ENCODE measurements around the gene UGT1A7. TPM values are rescaled to one million over a fixed set of nuclear protein-coding genes. Genes with fewer than 3 reads are reported as not detected.

UGT1A7 gene
- total and polyA plus RNA-seq, 9 of the 15 experiments (the other 6 are each of a cell fraction or from before 2014, with no cell fraction given), result not detected

DNA sequence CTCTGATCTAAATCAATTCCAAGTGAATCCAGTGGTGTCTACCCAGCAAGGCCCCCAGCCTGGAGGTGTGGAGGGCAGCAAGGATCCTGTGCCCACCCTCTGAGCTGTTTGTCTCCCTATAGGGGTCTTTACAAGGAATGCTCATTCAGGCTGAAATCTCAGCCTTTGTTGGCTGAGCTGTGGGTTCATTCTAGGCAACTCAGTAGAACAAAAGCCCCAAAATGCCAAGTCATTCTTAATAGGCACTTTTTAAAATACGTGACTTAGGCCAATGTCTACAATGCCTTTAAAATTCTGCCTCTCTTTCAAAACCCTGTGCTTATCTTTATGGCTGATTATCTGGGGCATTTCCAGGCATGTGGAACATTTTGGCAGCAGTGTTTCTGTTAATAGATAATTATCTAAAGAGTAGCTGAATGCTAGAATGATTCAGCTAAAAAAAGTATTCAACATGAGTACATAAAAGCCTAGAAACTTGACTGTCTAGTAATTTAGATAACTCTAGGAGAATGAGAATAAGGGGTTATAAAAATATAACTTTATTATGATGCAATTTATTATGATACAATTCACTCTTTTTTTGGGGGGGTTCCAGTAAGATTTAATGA lies 18.4 kb downstream of the UGT1A7 start (continued):
- TF ChIP-seq TBL1XR1 (IDR thresholded peaks at IDR 0.05; ENCODE audit: low read length in 2 of 2), result no peak
- no peak for TF ChIP-seq RB1 (IDR thresholded peaks at IDR 0.05; ENCODE audit: low read depth)
- TF ChIP-seq SIN3A (IDR thresholded peaks at IDR 0.05; ENCODE audit: borderline replicate concordance in 2 of 2, control insufficient read depth in 1 of 2, low read depth in 2 of 2, low read length in 2 of 2), result no peak
- TF ChIP-seq NCOR1 (IDR thresholded peaks at IDR 0.05), result peak; percentile 24; the same call in 1 of the 2 replicates
- no peak for TF ChIP-seq ZC3H8 (IDR thresholded peaks at IDR 0.05)
- no peak for TF ChIP-seq TCF7 (IDR thresholded peaks at IDR 0.05; ENCODE audit: borderline replicate concordance)
- TF ChIP-seq TAF7 (tag; IDR thresholded peaks at IDR 0.05), result no peak
- TF ChIP-seq PREB (CRISPR knock-in tag; IDR thresholded peaks at IDR 0.05), result no peak
- no peak for TF ChIP-seq NRF1 (conservative IDR thresholded peaks at IDR 0.05 in 1 of 2, IDR thresholded peaks at IDR 0.05 in 1 of 2)
- TF ChIP-seq, protein P1, sequence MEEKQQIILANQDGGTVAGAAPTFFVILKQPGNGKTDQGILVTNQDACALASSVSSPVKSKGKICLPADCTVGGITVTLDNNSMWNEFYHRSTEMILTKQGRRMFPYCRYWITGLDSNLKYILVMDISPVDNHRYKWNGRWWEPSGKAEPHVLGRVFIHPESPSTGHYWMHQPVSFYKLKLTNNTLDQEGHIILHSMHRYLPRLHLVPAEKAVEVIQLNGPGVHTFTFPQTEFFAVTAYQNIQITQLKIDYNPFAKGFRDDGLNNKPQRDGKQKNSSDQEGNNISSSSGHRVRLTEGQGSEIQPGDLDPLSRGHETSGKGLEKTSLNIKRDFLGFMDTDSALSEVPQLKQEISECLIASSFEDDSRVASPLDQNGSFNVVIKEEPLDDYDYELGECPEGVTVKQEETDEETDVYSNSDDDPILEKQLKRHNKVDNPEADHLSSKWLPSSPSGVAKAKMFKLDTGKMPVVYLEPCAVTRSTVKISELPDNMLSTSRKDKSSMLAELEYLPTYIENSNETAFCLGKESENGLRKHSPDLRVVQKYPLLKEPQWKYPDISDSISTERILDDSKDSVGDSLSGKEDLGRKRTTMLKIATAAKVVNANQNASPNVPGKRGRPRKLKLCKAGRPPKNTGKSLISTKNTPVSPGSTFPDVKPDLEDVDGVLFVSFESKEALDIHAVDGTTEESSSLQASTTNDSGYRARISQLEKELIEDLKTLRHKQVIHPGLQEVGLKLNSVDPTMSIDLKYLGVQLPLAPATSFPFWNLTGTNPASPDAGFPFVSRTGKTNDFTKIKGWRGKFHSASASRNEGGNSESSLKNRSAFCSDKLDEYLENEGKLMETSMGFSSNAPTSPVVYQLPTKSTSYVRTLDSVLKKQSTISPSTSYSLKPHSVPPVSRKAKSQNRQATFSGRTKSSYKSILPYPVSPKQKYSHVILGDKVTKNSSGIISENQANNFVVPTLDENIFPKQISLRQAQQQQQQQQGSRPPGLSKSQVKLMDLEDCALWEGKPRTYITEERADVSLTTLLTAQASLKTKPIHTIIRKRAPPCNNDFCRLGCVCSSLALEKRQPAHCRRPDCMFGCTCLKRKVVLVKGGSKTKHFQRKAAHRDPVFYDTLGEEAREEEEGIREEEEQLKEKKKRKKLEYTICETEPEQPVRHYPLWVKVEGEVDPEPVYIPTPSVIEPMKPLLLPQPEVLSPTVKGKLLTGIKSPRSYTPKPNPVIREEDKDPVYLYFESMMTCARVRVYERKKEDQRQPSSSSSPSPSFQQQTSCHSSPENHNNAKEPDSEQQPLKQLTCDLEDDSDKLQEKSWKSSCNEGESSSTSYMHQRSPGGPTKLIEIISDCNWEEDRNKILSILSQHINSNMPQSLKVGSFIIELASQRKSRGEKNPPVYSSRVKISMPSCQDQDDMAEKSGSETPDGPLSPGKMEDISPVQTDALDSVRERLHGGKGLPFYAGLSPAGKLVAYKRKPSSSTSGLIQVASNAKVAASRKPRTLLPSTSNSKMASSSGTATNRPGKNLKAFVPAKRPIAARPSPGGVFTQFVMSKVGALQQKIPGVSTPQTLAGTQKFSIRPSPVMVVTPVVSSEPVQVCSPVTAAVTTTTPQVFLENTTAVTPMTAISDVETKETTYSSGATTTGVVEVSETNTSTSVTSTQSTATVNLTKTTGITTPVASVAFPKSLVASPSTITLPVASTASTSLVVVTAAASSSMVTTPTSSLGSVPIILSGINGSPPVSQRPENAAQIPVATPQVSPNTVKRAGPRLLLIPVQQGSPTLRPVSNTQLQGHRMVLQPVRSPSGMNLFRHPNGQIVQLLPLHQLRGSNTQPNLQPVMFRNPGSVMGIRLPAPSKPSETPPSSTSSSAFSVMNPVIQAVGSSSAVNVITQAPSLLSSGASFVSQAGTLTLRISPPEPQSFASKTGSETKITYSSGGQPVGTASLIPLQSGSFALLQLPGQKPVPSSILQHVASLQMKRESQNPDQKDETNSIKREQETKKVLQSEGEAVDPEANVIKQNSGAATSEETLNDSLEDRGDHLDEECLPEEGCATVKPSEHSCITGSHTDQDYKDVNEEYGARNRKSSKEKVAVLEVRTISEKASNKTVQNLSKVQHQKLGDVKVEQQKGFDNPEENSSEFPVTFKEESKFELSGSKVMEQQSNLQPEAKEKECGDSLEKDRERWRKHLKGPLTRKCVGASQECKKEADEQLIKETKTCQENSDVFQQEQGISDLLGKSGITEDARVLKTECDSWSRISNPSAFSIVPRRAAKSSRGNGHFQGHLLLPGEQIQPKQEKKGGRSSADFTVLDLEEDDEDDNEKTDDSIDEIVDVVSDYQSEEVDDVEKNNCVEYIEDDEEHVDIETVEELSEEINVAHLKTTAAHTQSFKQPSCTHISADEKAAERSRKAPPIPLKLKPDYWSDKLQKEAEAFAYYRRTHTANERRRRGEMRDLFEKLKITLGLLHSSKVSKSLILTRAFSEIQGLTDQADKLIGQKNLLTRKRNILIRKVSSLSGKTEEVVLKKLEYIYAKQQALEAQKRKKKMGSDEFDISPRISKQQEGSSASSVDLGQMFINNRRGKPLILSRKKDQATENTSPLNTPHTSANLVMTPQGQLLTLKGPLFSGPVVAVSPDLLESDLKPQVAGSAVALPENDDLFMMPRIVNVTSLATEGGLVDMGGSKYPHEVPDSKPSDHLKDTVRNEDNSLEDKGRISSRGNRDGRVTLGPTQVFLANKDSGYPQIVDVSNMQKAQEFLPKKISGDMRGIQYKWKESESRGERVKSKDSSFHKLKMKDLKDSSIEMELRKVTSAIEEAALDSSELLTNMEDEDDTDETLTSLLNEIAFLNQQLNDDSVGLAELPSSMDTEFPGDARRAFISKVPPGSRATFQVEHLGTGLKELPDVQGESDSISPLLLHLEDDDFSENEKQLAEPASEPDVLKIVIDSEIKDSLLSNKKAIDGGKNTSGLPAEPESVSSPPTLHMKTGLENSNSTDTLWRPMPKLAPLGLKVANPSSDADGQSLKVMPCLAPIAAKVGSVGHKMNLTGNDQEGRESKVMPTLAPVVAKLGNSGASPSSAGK (IDR thresholded peaks at IDR 0.05), result no peak
- no peak for TF ChIP-seq EZH2 (IDR thresholded peaks at IDR 0.05; ENCODE audit: borderline replicate concordance, low read depth, low read length)
- no peak for TF ChIP-seq FOS (IDR thresholded peaks at IDR 0.05; ENCODE audit: extremely low read depth, insufficient read length)
- no peak for TF ChIP-seq THAP12 (CRISPR knock-in tag; IDR thresholded peaks at IDR 0.05)
- no peak for TF ChIP-seq ELF4 (CRISPR knock-in tag; IDR thresholded peaks at IDR 0.05)
